ENCODE measurements around the gene DLST. TPM values are rescaled to one million over a fixed set of nuclear protein-coding genes. Genes with fewer than 3 reads are reported as not detected.

The DLST gene
- polyA plus RNA-seq, 3 donors = 124 to 131 (median 126) TPM

GRCh38 chr14:74891870-74892269 lies 10.2 kb downstream of the DLST start:
- DNase-seq (ENCODE audit: low read depth in 3 of 3, low spot score in 2 of 3) = no peak

GRCh38 chr14:74892745-74893144 lies 11.0 kb downstream of the DLST start:
- DNase-seq (ENCODE audit: low read depth in 3 of 3, low spot score in 2 of 3) = no peak

GRCh38 chr14:74893614-74894091 lies 11.9 kb downstream of the DLST start:
- DNase-seq (ENCODE audit: low read depth in 3 of 3, low spot score in 2 of 3) = no peak

- DNase-seq (ENCODE audit: low read depth in 3 of 3, low spot score in 2 of 3) = no peak
These were observed 14.7 kb downstream of the DLST start for GRCh38 chr14:74896400-74896799.

- DNase-seq (ENCODE audit: low read depth in 3 of 3, low spot score in 2 of 3) = no peak
These were observed 15.9 kb downstream of the DLST start for GRCh38 chr14:74897642-74898041.

GRCh38 chr14:74898083-74898482 lies 16.4 kb downstream of the DLST start:
- DNase-seq (ENCODE audit: low read depth in 3 of 3, low spot score in 2 of 3) = no peak

- no peak for DNase-seq (ENCODE audit: low read depth in 3 of 3, low spot score in 2 of 3)
These were observed 17.0 kb downstream of the DLST start for GRCh38 chr14:74898694-74899093.

- no peak for DNase-seq (ENCODE audit: low read depth in 3 of 3, low spot score in 2 of 3)
These were observed 21.4 kb downstream of the DLST start for GRCh38 chr14:74902941-74903705.

GRCh38 chr14:74904635-74905503 lies 23.2 kb downstream of the DLST start:
- DNase-seq (ENCODE audit: low read depth in 3 of 3, low spot score in 2 of 3) = no peak

- DNase-seq (ENCODE audit: low read depth in 3 of 3, low spot score in 2 of 3) = no peak
These were observed 24.0 kb downstream of the DLST start for GRCh38 chr14:74905595-74906142.

- DNase-seq (ENCODE audit: low read depth in 3 of 3, low spot score in 2 of 3) = no peak
These were observed 25.3 kb downstream of the DLST start for GRCh38 chr14:74906925-74907521.

GRCh38 chr14:74907744-74908143 lies 26.0 kb downstream of the DLST start:
- no peak for DNase-seq (ENCODE audit: low read depth in 3 of 3, low spot score in 2 of 3)

GRCh38 chr14:74908861-74909341 lies 27.2 kb downstream of the DLST start:
- DNase-seq (ENCODE audit: low read depth in 3 of 3, low spot score in 2 of 3) = no peak

- no peak for DNase-seq (ENCODE audit: low read depth in 3 of 3, low spot score in 2 of 3)
These were observed 27.8 kb downstream of the DLST start for GRCh38 chr14:74909501-74909900.

GRCh38 chr14:74909911-74910310 lies 28.2 kb downstream of the DLST start:
- DNase-seq (ENCODE audit: low read depth in 3 of 3, low spot score in 2 of 3) = no peak

GRCh38 chr14:74910556-74910955 lies 28.8 kb downstream of the DLST start:
- no peak for DNase-seq (ENCODE audit: low read depth in 3 of 3, low spot score in 2 of 3)

GRCh38 chr14:74911221-74911620 lies 29.5 kb downstream of the DLST start:
- no peak for DNase-seq (ENCODE audit: low read depth in 3 of 3, low spot score in 2 of 3)

GRCh38 chr14:74911704-74912103 lies 30.0 kb downstream of the DLST start:
- no peak for DNase-seq (ENCODE audit: low read depth in 3 of 3, low spot score in 2 of 3)

GRCh38 chr14:74912111-74912510 lies 30.4 kb downstream of the DLST start:
- DNase-seq (ENCODE audit: low read depth in 3 of 3, low spot score in 2 of 3) = no peak

- no peak for DNase-seq (ENCODE audit: low read depth in 3 of 3, low spot score in 2 of 3)
These were observed 31.1 kb downstream of the DLST start for GRCh38 chr14:74912801-74913200.

GRCh38 chr14:74913393-74913910 lies 31.7 kb downstream of the DLST start:
- DNase-seq (ENCODE audit: low read depth in 3 of 3, low spot score in 2 of 3) = no peak
